GM19099 (cell line): Measurements from ENCODE around the gene PCDH12.

Source experiments
- POLR2A ChIP-seq: IDR thresholded peaks from 3 replicates; pipeline ENCODE4 v1.6.1; 2011; ENCODE audit warnings: low read depth; ENCODE audit not compliant: insufficient read length; ENCODE audit errors: extremely low read depth

PCDH12 gene

DNA sequence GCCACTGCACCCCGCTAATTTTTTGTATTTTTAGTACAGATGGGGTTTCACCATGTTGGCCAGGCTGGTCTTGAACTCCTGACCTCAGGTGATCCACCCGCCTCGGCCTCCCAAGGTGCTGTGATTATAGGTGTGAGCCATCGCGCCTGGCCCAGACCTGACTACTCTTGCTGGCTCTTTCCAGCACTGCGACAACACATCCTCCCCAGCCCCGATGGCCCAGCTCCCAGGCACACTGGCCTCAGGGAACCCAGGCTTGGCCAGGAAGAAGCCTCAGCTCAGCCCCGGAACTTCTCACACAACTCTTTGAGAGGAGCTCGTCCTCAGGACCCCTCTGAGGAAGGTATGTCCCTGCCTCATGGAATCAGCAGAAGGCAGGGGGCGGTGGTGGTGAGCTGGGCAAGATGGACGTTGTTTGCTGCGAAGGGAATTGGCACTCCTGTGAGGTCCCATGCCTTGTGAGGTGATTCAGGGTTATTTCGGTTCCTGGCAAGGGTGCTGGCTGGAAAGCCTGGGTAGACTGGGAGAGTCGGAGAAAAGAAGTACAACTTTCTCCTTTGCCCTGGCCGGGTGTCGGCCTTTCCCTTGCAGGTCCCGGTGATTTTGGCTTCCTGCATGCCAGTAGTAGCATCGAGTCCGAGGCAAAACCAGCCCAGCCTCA is 28.5 kb downstream of the PCDH12 start:
- no peak for TF ChIP-seq POLR2A

DNA sequence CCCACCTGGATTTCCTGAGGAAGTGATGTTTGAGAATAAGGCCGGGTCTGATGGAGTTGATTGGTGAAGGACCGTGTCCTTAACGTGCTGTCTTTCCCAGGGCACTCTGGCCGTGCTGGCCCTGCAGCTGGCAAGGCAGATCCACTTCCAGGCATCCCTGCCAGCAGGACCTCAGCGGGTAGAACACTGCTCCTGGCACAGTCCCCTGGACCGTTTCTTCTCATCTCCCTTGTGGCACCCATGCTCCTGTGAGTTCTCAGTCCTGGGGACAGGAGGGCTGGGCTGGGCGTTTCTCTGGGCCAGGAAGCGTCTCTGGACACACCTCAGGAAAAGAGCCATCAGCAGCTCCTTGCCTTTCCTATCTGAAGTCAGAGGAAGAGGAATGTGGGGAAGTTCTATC is 30.0 kb downstream of the PCDH12 start:
- TF ChIP-seq POLR2A, result no peak

DNA sequence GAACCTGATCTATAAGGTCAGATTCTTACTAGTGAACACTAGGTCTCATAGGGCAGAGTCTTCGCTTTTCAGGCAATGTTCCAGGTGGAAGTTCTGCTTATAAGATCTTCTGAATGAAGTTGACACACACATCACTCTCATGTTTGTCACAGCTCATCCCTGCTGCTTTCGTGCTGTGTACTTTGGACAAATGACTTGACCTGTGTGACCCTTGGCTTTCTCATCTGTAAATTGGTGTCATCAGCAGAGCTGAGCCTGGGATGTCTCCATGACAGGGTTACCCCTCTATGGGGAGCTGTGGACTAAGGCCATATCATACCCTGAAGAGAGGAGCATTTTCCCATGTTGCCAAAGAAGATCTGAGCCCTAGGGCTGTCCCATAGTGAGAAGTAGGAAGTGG is 31.6 kb downstream of the PCDH12 start:
- TF ChIP-seq POLR2A, result no peak

DNA sequence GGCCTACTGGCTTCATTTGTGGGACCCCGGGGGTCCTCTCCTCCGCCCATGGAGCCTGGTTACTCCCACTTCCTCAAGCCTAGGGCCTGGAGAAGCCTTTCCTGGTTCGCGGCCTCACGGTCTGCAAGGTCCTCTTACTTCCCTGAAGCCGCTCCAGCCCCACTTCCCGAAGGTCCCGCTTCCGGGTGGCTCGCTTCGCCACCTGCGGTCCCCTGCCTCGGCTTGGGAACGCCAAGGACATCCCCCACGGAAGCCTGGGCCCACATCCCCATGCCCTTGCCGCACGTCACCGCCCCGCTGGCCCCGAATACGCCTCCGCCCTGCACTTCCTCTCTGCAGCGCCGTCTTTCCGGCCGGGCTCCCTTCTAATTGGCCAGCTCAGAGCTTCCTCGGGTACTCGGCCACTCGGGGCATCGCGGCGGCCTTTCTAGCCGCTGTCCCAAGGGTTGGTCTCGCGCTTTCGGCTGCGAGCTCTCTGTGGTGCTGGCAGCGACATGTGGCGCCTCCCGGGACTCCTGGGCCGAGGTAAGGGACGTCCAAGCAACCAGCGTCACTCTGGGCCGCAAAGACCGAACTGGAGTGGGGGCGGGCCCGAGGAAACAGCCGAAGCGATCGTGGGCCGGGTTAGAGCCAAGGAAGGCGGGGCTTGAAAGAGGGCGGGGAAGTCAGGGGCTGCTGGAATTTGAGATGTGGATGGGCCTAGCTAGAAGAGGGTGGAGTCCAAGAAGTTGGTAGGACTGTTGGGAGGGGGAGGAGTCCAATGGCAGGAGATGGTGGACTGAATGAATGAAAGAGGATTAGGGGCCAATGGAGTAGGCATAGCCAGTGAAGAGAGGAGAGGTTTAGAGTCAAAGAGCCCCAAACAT is 34.3 kb downstream of the PCDH12 start, which contains the start of gene DELE1:
TSS of gene DELE1 (plus strand) at position 424 of the 866 bp plus-strand sequence. CDS start at position 495, 71 bp downstream.
- peak; percentile 85 for TF ChIP-seq POLR2A

DNA sequence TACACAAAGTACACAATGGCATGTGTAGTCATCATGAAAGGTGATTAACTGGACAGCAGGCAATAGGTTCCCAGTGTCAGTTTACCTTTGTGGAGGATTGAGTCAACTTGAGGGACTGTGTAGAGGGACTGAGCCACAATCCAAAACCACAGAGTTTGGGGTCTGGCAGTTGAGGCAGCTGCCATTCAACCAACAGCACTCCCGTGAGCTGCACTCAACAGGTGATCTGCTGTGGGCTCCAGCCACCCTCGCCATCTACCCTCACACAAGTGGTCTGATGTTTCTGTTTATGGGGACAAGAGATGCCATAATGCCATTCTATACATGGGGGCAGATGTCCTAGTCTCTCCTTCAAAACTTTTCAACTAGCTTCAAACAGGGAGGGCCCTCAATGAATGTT is 37.2 kb downstream of the PCDH12 start:
- no peak for TF ChIP-seq POLR2A

DNA sequence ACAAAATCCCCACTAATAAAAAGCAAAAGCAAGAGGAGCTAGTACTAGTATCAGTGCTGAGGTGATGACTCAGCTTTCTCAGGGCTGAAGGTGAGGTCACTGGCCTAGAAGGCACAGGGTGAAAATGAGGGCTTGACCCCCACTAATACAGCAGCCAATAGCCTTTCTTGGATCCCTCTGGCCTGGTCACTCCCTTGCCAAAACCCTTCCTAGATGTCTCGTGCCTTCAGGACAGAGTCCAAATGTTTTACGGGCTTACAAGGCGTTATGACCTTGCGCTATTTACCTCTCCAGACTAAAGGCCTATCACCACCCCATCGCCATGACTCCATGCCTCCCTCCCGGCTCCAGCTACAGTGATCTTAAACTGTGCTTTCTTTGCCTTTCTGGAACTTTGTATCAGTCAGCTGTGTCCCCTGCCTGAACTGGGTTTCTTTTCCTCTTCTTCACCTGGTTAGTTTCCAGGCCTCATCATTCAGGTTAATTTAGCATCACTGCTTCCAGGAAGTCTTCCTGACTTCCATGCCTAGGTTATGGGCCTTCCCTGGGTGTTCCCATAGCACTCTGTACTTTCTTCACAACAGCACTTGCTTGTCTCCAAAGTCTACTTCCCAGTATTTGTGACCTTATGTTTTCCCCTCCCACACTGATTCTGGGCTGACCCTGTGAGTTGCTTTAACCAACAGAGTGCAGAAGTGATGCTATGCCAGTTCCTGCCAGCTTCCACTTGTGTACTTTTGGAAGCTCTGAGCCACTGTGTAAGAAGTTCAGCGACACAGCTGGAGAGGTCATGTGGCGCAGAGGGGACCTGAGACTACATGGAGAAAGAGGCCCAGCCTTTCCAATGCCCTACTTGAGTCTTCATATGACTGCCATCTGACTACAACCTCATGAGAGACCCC is 38.5 kb downstream of the PCDH12 start:
- TF ChIP-seq POLR2A, result no peak

DNA sequence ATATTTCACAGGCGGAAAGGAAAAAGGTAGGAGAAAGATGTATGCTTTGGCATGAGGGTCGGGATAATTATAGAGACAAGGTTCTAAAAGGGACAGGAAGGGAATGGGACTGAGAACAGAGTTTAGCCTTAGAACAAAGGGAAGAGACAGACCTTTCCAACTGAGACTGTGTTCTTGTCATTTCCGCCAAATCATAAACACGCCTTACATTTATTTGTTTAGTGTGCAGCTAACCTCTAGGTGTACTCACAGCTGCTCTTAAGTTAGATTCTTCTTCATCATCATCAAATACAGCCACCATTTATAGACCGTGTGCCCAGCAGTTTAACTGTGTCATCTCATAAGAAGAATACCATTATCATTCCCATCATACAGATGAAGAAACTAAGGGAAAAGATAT is 40.2 kb downstream of the PCDH12 start:
- TF ChIP-seq POLR2A, result no peak

DNA sequence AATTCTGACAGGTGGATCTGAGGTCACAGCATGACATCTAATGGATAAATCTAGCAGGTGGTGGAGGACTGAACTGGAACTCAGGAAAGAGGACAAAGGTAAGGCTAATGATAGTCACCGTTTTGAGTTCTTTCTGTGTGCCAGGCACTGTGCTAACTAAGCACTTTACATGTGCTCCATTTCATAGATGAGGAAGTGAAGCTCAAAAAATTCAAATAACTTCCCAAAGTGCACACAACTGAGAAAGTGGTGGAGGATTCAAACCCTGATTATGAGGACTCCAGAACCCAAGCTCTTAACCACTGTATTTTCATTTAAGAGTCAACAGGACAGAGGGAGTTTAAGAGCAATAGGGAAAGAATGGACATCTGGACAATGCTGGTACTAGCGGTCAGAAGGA is 41.5 kb downstream of the PCDH12 start:
- TF ChIP-seq POLR2A, result no peak

DNA sequence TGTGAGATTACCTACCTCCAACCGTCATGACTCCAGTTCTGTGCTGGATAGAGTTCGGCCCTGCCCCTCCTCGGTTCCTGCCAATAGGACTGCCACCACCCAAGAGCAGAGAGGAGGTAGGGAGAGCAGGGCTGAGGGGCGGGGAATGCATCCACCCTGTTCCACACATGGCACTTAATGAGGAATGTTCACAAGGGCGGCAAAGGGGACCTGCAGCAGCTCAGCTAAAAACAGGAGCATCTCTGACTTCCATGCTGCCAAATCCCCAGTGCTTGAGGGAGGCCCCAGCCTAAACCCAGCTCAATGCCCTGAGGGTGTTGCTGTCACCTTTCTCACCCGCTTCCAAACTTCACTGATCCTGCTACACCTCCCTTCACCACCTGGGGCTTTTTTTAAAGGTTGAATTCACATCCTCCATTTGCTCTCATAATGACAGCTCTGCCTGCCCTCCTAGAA is 42.1 kb downstream of the PCDH12 start:
- TF ChIP-seq POLR2A, result no peak

DNA sequence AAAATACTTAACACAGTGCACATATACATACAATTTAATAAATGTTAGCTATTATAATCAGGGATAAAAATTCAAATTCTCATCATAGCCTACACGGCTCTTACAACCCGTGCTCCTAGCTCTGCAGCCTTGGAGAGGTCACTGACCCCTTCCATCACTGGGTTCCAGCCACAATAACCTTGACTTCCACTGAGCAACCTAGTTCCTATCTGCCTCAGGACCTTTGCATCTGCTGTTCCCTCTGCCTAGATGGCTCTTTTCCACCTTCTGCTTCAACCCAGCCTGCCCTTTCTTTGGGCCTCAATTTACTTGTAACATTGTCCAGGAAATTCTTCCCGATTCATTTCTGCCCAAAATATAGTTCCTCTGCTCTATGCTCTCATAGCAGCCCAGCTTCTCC is 43.2 kb downstream of the PCDH12 start:
- no peak for TF ChIP-seq POLR2A

DNA sequence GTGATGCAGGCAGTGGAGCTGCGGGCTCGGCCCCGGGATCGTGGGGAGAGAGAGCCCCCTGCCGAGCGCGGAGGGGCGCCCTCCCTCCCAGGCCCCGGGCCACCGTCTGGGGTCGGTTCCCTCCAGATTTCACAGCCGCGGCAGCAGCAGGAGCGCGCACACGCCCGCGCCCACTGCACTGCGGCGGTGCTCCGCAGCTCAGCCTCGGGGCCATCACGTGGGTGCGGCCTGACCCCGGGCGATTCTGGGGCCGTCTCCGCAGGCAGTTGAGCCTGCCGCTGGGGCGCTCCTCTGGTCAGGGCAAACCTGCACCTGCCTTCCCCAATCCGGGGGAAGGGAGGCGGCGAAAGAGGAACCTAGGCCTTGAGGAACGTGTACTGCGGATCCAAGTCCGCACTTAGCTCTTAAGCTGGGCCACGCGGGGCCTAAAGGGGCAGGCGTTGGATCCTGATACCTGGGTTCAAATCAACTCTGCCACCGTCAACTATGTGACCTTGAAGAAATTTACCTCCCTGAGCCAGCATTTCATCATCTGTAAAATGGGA is 43.7 kb downstream of the PCDH12 start:
- TF ChIP-seq POLR2A, result no peak

DNA sequence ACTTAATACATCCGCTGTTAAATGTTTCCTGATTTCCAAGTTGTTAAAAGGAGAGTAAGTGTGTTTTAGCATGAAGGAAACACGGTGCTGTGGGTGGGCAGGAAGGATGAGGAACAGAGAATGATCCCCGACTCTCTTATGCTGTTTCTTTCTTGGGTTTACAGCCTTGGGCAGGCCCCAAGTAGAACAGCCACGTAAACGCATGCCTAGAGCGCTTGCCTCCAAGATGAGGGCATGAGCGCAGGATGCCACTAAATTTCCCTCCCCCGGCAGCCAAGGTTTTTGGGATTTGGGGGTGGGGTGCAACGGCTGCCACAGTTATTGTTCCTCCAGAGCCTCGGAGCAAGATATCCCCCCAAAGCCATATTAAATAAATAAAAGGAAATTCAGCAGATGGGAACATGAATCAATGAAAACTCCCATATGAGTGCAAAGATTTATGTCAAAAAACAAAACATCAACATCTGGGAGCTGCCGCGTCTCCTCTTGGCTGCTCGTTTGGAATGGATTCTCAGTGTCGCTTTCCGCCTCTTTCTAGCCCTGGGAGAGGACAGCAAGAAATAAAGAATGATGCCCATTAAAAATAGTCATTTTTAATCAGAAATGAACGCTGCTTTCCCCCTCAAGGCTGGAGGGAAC is 44.3 kb downstream of the PCDH12 start:
- TF ChIP-seq POLR2A, result no peak

DNA sequence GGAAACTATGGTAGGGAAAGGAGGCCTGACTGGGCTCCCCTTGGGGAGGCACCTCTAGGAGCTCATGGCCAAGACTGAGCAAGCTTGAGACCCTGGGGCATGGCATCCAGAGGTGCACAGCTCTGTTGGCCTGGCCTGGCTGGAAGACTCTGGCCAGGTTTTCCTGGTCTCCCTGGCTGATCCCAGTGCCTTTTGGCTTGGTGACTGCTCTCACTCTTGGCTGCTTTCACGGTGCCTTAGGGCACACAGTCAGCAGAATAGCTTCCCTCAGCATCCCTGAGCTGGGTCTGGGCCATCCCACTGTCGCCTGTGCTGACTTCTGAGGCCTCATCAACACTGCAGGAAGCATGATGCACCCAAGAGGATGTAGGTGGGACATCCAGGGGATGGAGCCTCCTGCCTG is 47.7 kb downstream of the PCDH12 start:
- TF ChIP-seq POLR2A, result no peak

DNA sequence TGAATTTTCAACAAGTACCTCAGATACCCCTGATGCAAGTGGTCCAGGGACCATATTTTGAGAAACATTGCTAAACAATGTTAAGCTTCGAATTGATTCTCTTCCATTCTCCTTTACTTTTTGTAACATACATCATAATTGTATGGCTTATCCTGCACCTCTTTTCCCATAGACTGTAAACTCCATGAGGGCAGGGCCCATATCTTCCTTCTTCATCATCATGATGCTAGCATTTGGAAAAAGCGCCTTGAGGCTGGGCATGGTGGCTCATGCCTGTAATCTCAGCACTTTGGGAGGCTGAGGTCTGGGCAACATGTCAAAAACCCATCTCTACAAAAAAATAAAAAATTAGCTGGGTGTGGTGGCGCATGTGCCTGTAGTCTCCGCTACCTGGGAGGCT is 48.8 kb downstream of the PCDH12 start:
- TF ChIP-seq POLR2A, result no peak
